Measurements from ENCODE around the gene AGBL1.

GRCh38 chr15:86917361-86917671, 837.6 kb downstream of the AGBL1 start:
- TF ChIP-seq CTCF (IDR thresholded peaks at IDR 0.05) = no peak
- no peak for TF ChIP-seq EP300 (IDR thresholded peaks at IDR 0.05)
- TF ChIP-seq POLR2AphosphoS5 (IDR thresholded peaks at IDR 0.05) = no peak
- TF ChIP-seq POLR2A (IDR thresholded peaks at IDR 0.05) = no peak
